Vagina (tissue), 2 donors: ENCODE data around the gene STK39.
A peak's percentile ranks its signal among the peaks of the same experiment; 100 is the strongest.

ENCODE experiments used
- POLR2A ChIP-seq, 2 donors: fragments of 450-650 bp; IDR thresholded peaks; one replicate each; pipeline ENCODE4 v1.6.1; 2017; ENCODE audit warnings: antibody characterized with exemption in 2 of 2, mild to moderate bottlenecking in 2 of 2, moderate library complexity in 2 of 2
- POLR2AphosphoS5 ChIP-seq, 2 donors: sonication (generic); formaldehyde crosslinking; IDR thresholded peaks; one replicate each; pipeline ENCODE4 v1.9.0; 2017; ENCODE audit warnings: antibody characterized with exemption in 2 of 2, mild to moderate bottlenecking in 2 of 2, low read depth in 1 of 2; ENCODE audit not compliant: insufficient read depth in 1 of 2
- TF ChIP-seq, protein P1 (sequence below), 3 experiments: fragments of 450-650 bp in 2 of 3; fragments of 200-600 bp in 1 of 3; sonication (generic) in 1 of 3; IDR thresholded peaks; one replicate each; pipeline ENCODE4 v1.5.1; 2017 to 2019; ENCODE audit warnings: antibody characterized with exemption in 3 of 3, mild to moderate bottlenecking in 2 of 3, moderate library complexity in 2 of 3

DNA sequence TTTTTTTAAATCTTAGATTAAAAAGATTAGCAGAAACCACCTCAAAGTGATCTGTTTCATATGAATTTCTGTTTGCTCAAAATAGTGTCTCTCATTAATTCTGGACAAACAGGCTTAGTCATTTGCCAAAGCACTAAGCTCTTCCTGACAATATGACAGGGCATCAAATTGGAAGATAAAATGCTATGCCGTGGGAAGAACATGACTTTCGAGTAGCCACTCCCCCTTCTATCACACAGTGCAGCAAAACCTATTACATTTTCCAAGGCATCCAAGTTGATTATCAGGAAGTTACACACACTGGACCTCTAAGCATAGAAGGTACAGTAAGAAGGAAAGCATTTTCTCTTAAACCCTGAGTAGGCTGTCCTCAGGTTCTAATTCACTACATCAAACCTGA lies 89.5 kb downstream of the STK39 start:
- TF ChIP-seq, protein P1, sequence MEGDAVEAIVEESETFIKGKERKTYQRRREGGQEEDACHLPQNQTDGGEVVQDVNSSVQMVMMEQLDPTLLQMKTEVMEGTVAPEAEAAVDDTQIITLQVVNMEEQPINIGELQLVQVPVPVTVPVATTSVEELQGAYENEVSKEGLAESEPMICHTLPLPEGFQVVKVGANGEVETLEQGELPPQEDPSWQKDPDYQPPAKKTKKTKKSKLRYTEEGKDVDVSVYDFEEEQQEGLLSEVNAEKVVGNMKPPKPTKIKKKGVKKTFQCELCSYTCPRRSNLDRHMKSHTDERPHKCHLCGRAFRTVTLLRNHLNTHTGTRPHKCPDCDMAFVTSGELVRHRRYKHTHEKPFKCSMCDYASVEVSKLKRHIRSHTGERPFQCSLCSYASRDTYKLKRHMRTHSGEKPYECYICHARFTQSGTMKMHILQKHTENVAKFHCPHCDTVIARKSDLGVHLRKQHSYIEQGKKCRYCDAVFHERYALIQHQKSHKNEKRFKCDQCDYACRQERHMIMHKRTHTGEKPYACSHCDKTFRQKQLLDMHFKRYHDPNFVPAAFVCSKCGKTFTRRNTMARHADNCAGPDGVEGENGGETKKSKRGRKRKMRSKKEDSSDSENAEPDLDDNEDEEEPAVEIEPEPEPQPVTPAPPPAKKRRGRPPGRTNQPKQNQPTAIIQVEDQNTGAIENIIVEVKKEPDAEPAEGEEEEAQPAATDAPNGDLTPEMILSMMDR (IDR thresholded peaks at IDR 0.05) = no peak
- no peak for TF ChIP-seq POLR2A (IDR thresholded peaks at IDR 0.05)
- peak in 1 of 2 donors; percentile 60 for TF ChIP-seq POLR2AphosphoS5 (IDR thresholded peaks at IDR 0.05; ENCODE audit: insufficient read depth in 1 of 2, low read depth in 1 of 2)
